ENCODE data around the gene GRIK5.

- TF ChIP-seq, protein P1, sequence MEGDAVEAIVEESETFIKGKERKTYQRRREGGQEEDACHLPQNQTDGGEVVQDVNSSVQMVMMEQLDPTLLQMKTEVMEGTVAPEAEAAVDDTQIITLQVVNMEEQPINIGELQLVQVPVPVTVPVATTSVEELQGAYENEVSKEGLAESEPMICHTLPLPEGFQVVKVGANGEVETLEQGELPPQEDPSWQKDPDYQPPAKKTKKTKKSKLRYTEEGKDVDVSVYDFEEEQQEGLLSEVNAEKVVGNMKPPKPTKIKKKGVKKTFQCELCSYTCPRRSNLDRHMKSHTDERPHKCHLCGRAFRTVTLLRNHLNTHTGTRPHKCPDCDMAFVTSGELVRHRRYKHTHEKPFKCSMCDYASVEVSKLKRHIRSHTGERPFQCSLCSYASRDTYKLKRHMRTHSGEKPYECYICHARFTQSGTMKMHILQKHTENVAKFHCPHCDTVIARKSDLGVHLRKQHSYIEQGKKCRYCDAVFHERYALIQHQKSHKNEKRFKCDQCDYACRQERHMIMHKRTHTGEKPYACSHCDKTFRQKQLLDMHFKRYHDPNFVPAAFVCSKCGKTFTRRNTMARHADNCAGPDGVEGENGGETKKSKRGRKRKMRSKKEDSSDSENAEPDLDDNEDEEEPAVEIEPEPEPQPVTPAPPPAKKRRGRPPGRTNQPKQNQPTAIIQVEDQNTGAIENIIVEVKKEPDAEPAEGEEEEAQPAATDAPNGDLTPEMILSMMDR (IDR thresholded peaks at IDR 0.05; ENCODE audit: poor library complexity, severe bottlenecking): no peak
- TF ChIP-seq POLR2AphosphoS5 (IDR thresholded peaks at IDR 0.05) (no peak), EZH2 (IDR thresholded peaks at IDR 0.05; ENCODE audit: borderline replicate concordance, insufficient read depth, low read length, poor library complexity, severe bottlenecking) (no peak), SMC3 (conservative IDR thresholded peaks at IDR 0.05; ENCODE audit: poor library complexity) (no peak), EP300 (conservative IDR thresholded peaks at IDR 0.05; ENCODE audit: poor library complexity, severe bottlenecking) (no peak), RAD21 (conservative IDR thresholded peaks at IDR 0.05) (no peak)
- TF ChIP-seq, protein P2, sequence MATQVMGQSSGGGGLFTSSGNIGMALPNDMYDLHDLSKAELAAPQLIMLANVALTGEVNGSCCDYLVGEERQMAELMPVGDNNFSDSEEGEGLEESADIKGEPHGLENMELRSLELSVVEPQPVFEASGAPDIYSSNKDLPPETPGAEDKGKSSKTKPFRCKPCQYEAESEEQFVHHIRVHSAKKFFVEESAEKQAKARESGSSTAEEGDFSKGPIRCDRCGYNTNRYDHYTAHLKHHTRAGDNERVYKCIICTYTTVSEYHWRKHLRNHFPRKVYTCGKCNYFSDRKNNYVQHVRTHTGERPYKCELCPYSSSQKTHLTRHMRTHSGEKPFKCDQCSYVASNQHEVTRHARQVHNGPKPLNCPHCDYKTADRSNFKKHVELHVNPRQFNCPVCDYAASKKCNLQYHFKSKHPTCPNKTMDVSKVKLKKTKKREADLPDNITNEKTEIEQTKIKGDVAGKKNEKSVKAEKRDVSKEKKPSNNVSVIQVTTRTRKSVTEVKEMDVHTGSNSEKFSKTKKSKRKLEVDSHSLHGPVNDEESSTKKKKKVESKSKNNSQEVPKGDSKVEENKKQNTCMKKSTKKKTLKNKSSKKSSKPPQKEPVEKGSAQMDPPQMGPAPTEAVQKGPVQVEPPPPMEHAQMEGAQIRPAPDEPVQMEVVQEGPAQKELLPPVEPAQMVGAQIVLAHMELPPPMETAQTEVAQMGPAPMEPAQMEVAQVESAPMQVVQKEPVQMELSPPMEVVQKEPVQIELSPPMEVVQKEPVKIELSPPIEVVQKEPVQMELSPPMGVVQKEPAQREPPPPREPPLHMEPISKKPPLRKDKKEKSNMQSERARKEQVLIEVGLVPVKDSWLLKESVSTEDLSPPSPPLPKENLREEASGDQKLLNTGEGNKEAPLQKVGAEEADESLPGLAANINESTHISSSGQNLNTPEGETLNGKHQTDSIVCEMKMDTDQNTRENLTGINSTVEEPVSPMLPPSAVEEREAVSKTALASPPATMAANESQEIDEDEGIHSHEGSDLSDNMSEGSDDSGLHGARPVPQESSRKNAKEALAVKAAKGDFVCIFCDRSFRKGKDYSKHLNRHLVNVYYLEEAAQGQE (IDR thresholded peaks at IDR 0.05; ENCODE audit: borderline replicate concordance): no peak
These were observed 44.4 kb upstream of the GRIK5 start for GRCh38 chr19:42114412-42114811.
